K562 (cell line): ENCODE measurements around the gene PEX6. TPM values are rescaled to one million over a fixed set of nuclear protein-coding genes. Genes with fewer than 3 reads are reported as not detected.

Experiments
- ATAC-seq: fragments of 200-7000 bp; cut with Tn5 transposase; 3 replicates; pipeline ENCODE4 v1.9.1; 2020; ENCODE audit warnings: moderate library complexity
- BruUV-seq: library from RNA; stranded (reverse); fragments of 400-500 nt; replicated peaks from 2 replicates; lab custom pipeline; 2021; lab: Mats Ljungman, UMichigan
- CTCF ChIA-PET: fragments of 300-600 bp; formaldehyde crosslinking; extraction: SDS; loops from one replicate; lab custom pipeline; 2021; ENCODE audit warnings: low intra/inter-chr PET ratio; lab: Yijun Ruan, JAX
- POLR2A ChIA-PET: fragments of 300-600, 350-650 bp; sonication (Branson Sonifier 250); formaldehyde crosslinking; extraction: SDS; loops from one replicate; lab custom pipeline; 2021; ENCODE audit warnings: antibody characterized with exemption, inconsistent platforms; lab: Yijun Ruan, JAX
- DNase-seq, 4 experiments: peaks; one replicate each; pipeline versions ENCODE4 v3.0.0 to v3.0.0-alpha.2; 2011 to 2018; ENCODE audit warnings: low spot score in 3 of 4, mixed read lengths in 3 of 4; ENCODE audit errors: extremely low read depth in 1 of 4
- FAIRE-seq: peaks from 2 replicates; lab custom pipeline; 2011; peaks lifted over from hg19 to GRCh38; lab: Jason Lieb, UNC
- H2AFZ ChIP-seq: 2 replicates; pipeline ENCODE4 v1.6.0; 2011; ENCODE audit warnings: low read depth, low read length, control low read depth, inconsistent platforms
- H3K27ac ChIP-seq: fragments of 200-600 bp; 3 replicates; pipeline ENCODE4 v1.8.0; 2011; ENCODE audit warnings: low read depth, mild to moderate bottlenecking, control low read depth, inconsistent platforms, low read length, moderate library complexity, mixed read lengths; ENCODE audit errors: extremely low read depth
- H3K27me3 ChIP-seq, 2 experiments: fragments of 300-600 bp in 1 of 2; 2 replicates in 1 of 2; 3 replicates in 1 of 2; pipeline versions ENCODE4 v1.6.0 to v1.8.0; 2011; ENCODE audit warnings: inconsistent platforms in 2 of 2, low read length in 2 of 2, mild to moderate bottlenecking in 1 of 2, mixed read lengths in 1 of 2, moderate library complexity in 1 of 2; ENCODE audit not compliant: control insufficient read depth in 2 of 2, insufficient read depth in 2 of 2
- H3K36me3 ChIP-seq: fragments of 300-600 bp; 3 replicates; pipeline ENCODE4 v1.8.0; 2011; ENCODE audit warnings: mild to moderate bottlenecking, low read length, inconsistent platforms; ENCODE audit not compliant: control insufficient read depth, insufficient read depth
- H3K4me1 ChIP-seq, 2 experiments: fragments of 200-600 bp in 1 of 2; replicated peaks in 1 of 2; 2 replicates in 1 of 2; 3 replicates in 1 of 2; pipeline versions ENCODE4 v1.5.1 to v1.8.0; 2011; ENCODE audit warnings: inconsistent platforms in 2 of 2, low read length in 2 of 2, mild to moderate bottlenecking in 1 of 2, mixed read lengths in 1 of 2, moderate library complexity in 1 of 2; ENCODE audit not compliant: control insufficient read depth in 2 of 2, insufficient read depth in 2 of 2
- H3K4me2 ChIP-seq: 2 replicates; pipeline ENCODE4 v1.6.1; 2011; ENCODE audit warnings: low read length, control low read depth, inconsistent platforms, mixed read lengths; ENCODE audit not compliant: insufficient read depth
- H3K4me3 ChIP-seq: fragments of 200-600 bp; sonication (generic), shearing (Covaris generic); 2 replicates; pipeline ENCODE4 v1.5.1; 2016; ENCODE audit warnings: control low read depth, inconsistent platforms
- H3K79me2 ChIP-seq: fragments of 200-600 bp; 3 replicates; pipeline ENCODE4 v1.8.0; 2011; ENCODE audit warnings: low read length, inconsistent platforms; ENCODE audit not compliant: control insufficient read depth, insufficient read depth
- H3K9ac ChIP-seq, 2 experiments: 2 replicates each; pipeline versions ENCODE4 v1.6.0 to v1.6.1; 2011; ENCODE audit warnings: low read depth in 2 of 2, low read length in 2 of 2, control low read depth in 1 of 2, inconsistent platforms in 1 of 2, mild to moderate bottlenecking in 1 of 2, mixed read lengths in 1 of 2; ENCODE audit not compliant: insufficient read depth in 1 of 2
- H3K9me1 ChIP-seq: one replicate; pipeline ENCODE4 v1.6.0; 2011; ENCODE audit warnings: inconsistent platforms, mild to moderate bottlenecking, low read length, moderate library complexity; ENCODE audit not compliant: control insufficient read depth, insufficient read depth
- H3K9me3 ChIP-seq: replicated peaks from 2 replicates; pipeline ENCODE4 v1.5.1; 2011; ENCODE audit warnings: low read depth, low read length, inconsistent platforms; ENCODE audit not compliant: control insufficient read depth, insufficient read depth
- H4K20me1 ChIP-seq: replicated peaks from 2 replicates; pipeline ENCODE4 v1.6.1; 2011; ENCODE audit warnings: low read length, inconsistent platforms, mixed read lengths; ENCODE audit not compliant: control insufficient read depth, insufficient read depth
- FOXJ3 ChIP-seq: sonication (generic); formaldehyde crosslinking; IDR thresholded peaks from 2 replicates; pipeline ENCODE4 v1.4.0; 2020; ENCODE audit warnings: mild to moderate bottlenecking, missing genetic modification reagents
- POLR2AphosphoS2 ChIP-seq: IDR thresholded peaks from 2 replicates; pipeline ENCODE4 v1.6.1; 2012; ENCODE audit warnings: low read length, improper control_type of control experiment
- RFX5 ChIP-seq: IDR thresholded peaks from 2 replicates; pipeline ENCODE4 v1.6.1; 2011; ENCODE audit warnings: low read depth, mild to moderate bottlenecking, improper control_type of control experiment, low read length
- SMARCC2 ChIP-seq: fragments of 450-650 bp; IDR thresholded peaks from 2 replicates; pipeline ENCODE4 v1.6.1; 2017; ENCODE audit warnings: antibody characterized with exemption, moderate library complexity, mild to moderate bottlenecking, low read depth
- TARDBP ChIP-seq: fragments of 450-650 bp; IDR thresholded peaks from 2 replicates; pipeline ENCODE4 v1.6.1; 2016
- U2AF2 ChIP-seq: fragments of 200-400 bp; formaldehyde crosslinking; optimal IDR thresholded peaks from 2 replicates; pipeline ENCODE3; 2017; ENCODE audit warnings: low read depth, mild to moderate bottlenecking, low read length
- ZNF277 ChIP-seq: fragments of 250-450 bp; sonication (Bioruptor Pico); IDR thresholded peaks from 2 replicates; pipeline ENCODE4 v1.8.0; 2022; ENCODE audit warnings: inconsistent platforms, mild to moderate bottlenecking, moderate library complexity, borderline replicate concordance
- ZNF655 ChIP-seq: fragments of 250-450 bp; sonication (Bioruptor Pico); IDR thresholded peaks from 2 replicates; pipeline ENCODE4 v1.5.0; 2021
- WGBS: fragments of 100-300 bp; shearing (Covaris generic); methylation state at CpG from one replicate; pipeline ENCODE4 v1.1.6; 2016; ENCODE audit warnings: low coverage, mixed read lengths; ENCODE audit not compliant: insufficient coverage; ENCODE audit errors: missing lambda C conversion rate; 5-methylcytosine and 5-hydroxymethylcytosine counted together
- in situ Hi-C: fragments of 300-500 bp; cut with MboI; formaldehyde crosslinking; loops from 4 replicates; pipeline ENCODE4 v1.15.0; 2018; ENCODE audit warnings: inconsistent platforms, mixed read lengths
- intact Hi-C: fragments of 100-400 bp; cut with micrococcal nuclease; formaldehyde crosslinking; loops from 2 replicates; pipeline ENCODE4 v1.14.2; 2022
- polyA plus RNA-seq, 8 experiments: library from polyadenylated mRNA; depleted of rRNA in 4 of 8; stranded (reverse) in 5 of 8; unstranded in 3 of 8; fragments of >200 nt; fragmentation: Nextera tagmentation in 2 of 8; fragmentation: Illumina TruSeq in 1 of 8; extraction: Ambion mirVana in 2 of 8; extraction: Trizol in 1 of 8; gene quantifications; 2 replicates each; pipeline versions ENCODE4 v1.2.1 to v1.2.3, GENCODE V29; 2011 to 2014; ENCODE audit warnings: inconsistent platforms in 1 of 8, missing spikeins in 1 of 8
- total RNA-seq, 7 experiments: library from RNA; depleted of rRNA in 6 of 7; stranded (reverse); fragments of >200 nt in 6 of 7; fragmentation: Illumina TruSeq in 2 of 7; extraction: Trizol in 2 of 7; gene quantifications; 2 replicates each; pipeline versions ENCODE4 v1.2.1 to v1.2.3, GENCODE V29; 2011 to 2021; ENCODE audit warnings: low replicate concordance in 1 of 7

PEX6 gene
- total and polyA plus RNA-seq, 9 of the 15 experiments (the other 6 are each of a cell fraction or from before 2014, with no cell fraction given), result 0.17 to 20.8 (median 6.9) TPM

GRCh38 chr6:43024436-43024835 lies 45.5 kb upstream of the PEX6 start:
- no peak for ATAC-seq
- Histone ChIP-seq H4K20me1 (no peaks in the 10 kb centered on the region), H3K27ac (no peak overlapping the region), H3K27me3 (no peaks in the 10 kb centered on the region), H3K9me1 (no peaks in the 10 kb centered on the region), H3K79me2 (peaks cover 44% of the 10 kb centered on the region), H3K9ac (no peak overlapping the region), H3K36me3 (peaks cover 79% of the 10 kb centered on the region), H3K9me3 (no peaks in the 10 kb centered on the region), H3K4me1 (peaks cover 11 to 24% of the 10 kb centered on the region in 2 experiments), H2AFZ (no peak overlapping the region), H3K4me2 (no peak overlapping the region), H3K4me3 (no peak overlapping the region)
- in situ Hi-C loops (no loop called here), intact Hi-C loops (no loop called here)
- no peak for FAIRE-seq
- TF ChIP-seq ZNF277 (CRISPR knock-in tag) (no peak), POLR2AphosphoS2 (no peak), TARDBP (no peak), ZNF655 (CRISPR knock-in tag) (no peak), U2AF2 (no peak), FOXJ3 (CRISPR knock-in tag) (no peak), RFX5 (no peak), SMARCC2 (no peak)
- POLR2A ChIA-PET, result interaction anchor here (0.9 to 1.8 kb wide), 4 partner anchors 10 to 95 kb away, joined by 3 to 6 read pairs (median 5); partner anchors contain the start of genes KLHDC3 and MEA1
- no peak for DNase-seq
- TSS peak; percentile 14 for BruUV-seq
- CTCF ChIA-PET, result interaction anchor here (0.7 kb wide), 1 partner anchor 13 kb away, joined by 4 read pairs; no protein-coding TSS in a partner anchor
- WGBS, result 92% methylated on average over 2 of the region's 2 CpGs
